Endothelial cell of hepatic sinusoid (primary cell): Measurements from ENCODE around the gene CKAP2L.

Source experiments
- in situ Hi-C: cut with HindIII; loops from 2 replicates; pipeline ENCODE4 v1.10.0; 2017; ENCODE audit warnings: low sequenced_read_pairs

CKAP2L gene

GRCh38 chr2:112764071-112765044 lies at the start of gene CKAP2L:
Gene CKAP2L, minus strand, starts transcription at chr2:112764609. Its CDS starts 11 bp downstream, at chr2:112764598.
- in situ Hi-C loops, result loop anchor here (10.0 kb wide), 1 partner anchor 170 kb away; no protein-coding TSS in a partner anchor

GRCh38 chr2:112813280-112813966 lies 49.0 kb upstream of the CKAP2L start:
- in situ Hi-C loops, result no loop called here

GRCh38 chr2:112812318-112813267 lies 48.2 kb upstream of the CKAP2L start:
- in situ Hi-C loops, result no loop called here

GRCh38 chr2:112811841-112812306 lies 47.5 kb upstream of the CKAP2L start:
- in situ Hi-C loops, result no loop called here

- in situ Hi-C loops, result no loop called here
Observed at GRCh38 chr2:112811276-112811831, 46.9 kb upstream of the CKAP2L start.

GRCh38 chr2:112809112-112809511 lies 44.7 kb upstream of the CKAP2L start:
- in situ Hi-C loops, result loop anchor here (5.0 kb wide), 1 partner anchor 58 kb away; no protein-coding TSS in a partner anchor

- in situ Hi-C loops, result loop anchor here (5.0 kb wide), 1 partner anchor 60 kb away; no protein-coding TSS in a partner anchor
Observed at GRCh38 chr2:112807233-112807807, 42.9 kb upstream of the CKAP2L start.

GRCh38 chr2:112805542-112805941 lies 41.1 kb upstream of the CKAP2L start:
- in situ Hi-C loops, result loop anchor here (5.0 kb wide), 1 partner anchor 62 kb away; no protein-coding TSS in a partner anchor

GRCh38 chr2:112803691-112804521 lies 39.5 kb upstream of the CKAP2L start:
- in situ Hi-C loops, result no loop called here

GRCh38 chr2:112800881-112801583 lies 36.6 kb upstream of the CKAP2L start:
- in situ Hi-C loops, result no loop called here

GRCh38 chr2:112798979-112799975 lies 34.9 kb upstream of the CKAP2L start:
- in situ Hi-C loops, result no loop called here

GRCh38 chr2:112796486-112796885 lies 32.1 kb upstream of the CKAP2L start:
- in situ Hi-C loops, result no loop called here

- in situ Hi-C loops, result no loop called here
Observed at GRCh38 chr2:112795774-112796173, 31.4 kb upstream of the CKAP2L start.

- in situ Hi-C loops, result no loop called here
Observed at GRCh38 chr2:112794841-112795240, 30.4 kb upstream of the CKAP2L start.

GRCh38 chr2:112794131-112794733 lies 29.8 kb upstream of the CKAP2L start:
- in situ Hi-C loops, result no loop called here

- in situ Hi-C loops, result no loop called here
Observed at GRCh38 chr2:112793449-112793978, 29.1 kb upstream of the CKAP2L start.
